Suppressor macrophage treated with lipopolysaccharide for 1 hour (primary cell): Measurements from ENCODE around the gene GFOD1.
"Not testable (repeated sequence)": the region's sequence is repeated elsewhere in the genome, so short reads cannot be mapped to it uniquely, and the experiment has no call there.

ENCODE experiments used
- DNase-seq, 3 donors: peaks; one replicate each; pipeline ENCODE4 v3.0.0-alpha.2; 2020 to 2022

GFOD1 gene

DNA sequence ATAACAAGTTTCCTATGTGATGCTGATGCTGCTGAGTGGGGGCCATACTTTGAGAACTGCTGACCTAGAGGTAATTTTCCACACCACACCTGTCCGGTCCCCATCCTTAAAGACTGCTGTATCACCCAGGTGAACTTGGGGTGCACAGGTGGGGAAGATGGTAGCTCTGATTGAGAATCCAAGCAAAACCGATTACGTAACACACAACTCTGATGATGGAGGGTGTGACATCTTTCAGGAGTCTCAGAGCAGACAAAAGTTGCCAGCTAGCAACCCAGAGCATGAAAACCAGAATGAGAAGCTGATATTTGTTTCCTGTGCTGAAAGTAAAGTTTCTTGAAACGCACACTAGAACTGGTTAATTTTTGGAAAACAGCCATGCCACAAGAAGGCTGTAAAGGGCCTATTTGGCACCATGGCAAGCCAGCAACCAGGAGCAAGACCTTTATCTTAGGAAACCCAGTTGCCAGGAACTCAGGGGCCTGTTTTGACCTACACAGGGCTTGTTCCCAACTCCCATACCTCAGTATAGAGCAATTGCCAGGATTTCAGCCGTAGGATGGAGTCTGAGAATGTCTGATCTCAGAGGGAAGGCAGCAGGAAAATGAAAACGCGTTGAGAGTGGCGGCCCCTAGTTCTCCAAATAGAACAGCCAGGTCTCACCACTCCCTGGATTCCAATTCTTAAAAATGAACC, 137.4 kb downstream of the GFOD1 start:
- DNase-seq = no peak

DNA sequence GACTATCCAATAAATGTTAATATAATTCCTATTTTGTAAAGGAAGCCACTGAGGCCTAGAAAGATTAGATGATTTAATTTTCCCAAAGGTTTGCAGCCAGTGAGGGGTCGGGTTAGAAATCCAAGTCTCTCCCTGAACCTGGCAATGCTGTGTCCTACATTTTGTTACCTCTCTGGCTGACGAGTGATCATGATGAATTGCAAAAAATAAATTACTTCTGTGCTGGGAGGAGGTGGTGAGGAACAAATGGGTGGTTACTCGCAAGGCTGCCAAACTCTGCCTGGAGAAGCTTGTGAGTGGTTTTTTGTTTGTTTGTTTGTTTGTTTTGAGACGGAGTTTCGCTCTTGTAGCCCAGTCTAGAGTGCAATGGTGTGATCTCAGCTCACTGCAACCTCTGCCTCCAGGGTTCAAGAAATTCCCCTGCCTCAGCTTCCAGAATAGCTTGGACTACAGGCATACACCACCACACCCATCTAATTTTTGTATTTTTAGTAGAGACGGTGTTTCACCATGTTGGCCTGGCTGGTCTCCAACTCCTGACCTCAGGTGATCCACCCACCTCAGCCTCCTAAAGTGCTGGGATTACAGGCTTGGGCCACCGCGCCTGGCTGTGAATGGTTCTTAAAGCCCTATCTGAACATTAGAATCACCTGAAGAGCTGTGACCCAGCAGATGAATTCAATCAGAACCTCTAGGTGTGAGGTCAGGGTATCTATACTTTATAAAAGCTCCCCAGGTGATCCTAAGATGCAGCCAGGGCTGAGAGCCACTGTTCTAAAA, 138.9 kb downstream of the GFOD1 start:
- no peak for DNase-seq

DNA sequence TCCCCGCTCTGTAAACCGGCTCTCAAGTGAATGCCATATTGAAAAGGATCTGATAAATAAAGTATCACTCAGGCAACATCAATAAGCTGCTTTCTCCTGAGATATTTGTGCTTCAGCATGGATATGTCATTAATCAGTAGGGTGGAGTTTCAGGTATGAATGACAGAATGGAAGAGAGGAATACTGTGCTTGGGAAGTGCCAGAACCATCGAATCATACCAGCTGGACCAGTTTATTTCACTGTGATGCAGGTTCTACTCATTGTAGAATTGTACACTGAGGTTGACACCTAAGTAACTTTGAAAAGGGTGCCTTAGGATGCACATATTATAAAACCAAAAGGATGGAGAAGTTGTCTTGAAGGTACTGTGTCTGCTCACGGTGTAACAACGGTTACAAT, 141.2 kb downstream of the GFOD1 start:
- DNase-seq = no peak

DNA sequence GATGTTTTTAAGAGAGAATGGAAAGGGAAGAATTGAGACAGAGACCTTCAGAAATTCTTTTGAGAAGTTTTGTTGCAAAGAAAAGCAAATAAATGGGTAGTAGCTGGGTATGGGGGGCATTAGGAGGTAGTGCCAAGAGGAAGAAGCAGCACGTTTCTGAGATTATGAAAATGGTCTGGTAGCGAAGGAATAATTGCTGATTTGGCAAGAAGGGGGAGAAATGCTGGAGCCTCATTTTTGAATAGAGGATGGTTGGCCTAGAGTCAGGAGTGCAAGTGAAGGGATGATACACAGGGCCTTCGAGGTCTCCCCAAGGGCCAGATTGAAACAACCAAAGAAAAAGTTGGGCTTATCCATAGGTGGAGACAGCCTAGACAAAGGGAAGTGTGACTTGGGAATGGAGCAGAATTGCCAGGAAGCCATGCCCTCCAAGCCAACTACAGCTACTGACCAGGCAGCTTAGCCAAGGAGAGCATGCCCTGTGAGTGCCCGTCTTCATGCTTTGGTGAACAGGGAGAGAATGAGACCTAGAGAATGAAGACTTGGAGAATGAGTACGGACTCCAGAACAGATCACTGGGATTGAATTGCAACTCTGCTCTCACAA, 144.9 kb downstream of the GFOD1 start:
- DNase-seq = no peak

DNA sequence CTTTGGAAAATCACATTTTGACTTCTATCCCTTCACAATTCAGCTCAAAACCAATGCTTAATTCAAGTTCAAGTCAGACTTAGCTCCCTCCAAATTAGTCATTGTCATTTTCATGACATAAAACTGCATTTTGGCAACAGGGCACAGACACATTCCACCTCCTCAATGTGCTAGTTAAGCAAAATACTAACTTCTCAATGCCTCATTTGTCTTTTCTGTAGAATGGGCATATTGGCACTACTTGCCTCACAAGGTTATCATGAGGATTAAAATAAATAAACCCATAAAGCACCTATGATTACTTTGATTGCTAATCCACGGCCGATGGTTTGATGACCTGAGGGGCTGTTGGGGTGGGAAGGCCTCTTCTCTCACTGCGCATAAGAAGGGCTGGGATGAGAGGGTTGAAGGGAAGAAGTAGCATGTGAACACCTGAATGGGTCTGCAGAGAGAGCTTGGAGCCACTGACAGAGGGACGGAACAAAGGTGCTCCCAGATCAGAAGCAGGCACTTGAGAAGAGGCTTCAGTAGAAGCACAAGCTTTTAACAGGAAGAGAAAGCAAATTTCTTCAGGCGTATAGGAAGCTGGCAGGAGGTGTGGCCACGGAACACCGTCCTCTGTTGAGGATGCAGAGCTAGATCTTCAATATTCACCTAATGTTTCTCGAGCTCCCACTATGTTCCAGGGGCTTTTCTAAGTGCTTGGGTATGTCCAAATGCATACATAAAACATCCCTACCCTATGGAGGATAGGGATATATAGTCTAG, 147.4 kb downstream of the GFOD1 start:
- DNase-seq = peak in 2 of 3 donors; percentile 18 to 34

DNA sequence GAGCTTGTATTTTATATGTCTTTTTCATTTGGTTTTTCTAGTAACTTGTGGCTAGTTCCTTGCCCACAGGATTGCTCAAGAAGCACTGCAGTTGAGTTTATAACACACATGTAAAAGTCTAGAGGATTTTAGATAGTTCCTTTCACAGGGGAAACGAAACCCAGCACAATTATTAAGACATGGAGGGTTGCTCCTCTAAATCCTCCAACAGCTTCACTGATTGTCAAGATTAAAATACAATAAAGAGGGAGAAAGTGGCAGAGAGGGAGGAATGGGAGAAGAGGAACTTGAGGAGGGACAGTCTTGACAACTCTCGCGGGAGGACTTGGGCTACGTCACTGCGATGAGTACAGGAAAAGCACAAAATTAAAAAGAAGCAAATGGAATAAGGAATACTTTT, 149.4 kb downstream of the GFOD1 start:
- peak; percentile 53 to 56 (median 53) for DNase-seq

DNA sequence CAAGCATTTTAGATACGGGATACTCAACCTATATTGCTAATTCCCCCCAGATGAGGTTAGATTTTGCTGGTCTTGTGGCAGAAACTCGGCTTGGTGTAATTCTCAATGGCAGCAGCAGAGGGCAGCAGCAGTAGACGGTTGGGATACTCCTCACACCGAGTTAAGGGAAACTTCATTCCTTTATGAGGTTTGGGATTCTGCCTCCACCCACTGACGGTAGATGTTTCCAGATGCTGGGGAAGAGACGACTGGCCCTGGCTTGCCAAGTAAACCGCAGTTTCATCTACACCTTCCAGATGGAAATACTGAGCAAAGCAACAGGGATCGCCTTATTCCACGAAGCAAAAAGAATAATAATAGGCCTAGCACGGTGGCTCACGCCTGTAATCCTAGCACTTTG, 150.8 kb downstream of the GFOD1 start:
- peak; percentile 71 to 87 (median 79) for DNase-seq

DNA sequence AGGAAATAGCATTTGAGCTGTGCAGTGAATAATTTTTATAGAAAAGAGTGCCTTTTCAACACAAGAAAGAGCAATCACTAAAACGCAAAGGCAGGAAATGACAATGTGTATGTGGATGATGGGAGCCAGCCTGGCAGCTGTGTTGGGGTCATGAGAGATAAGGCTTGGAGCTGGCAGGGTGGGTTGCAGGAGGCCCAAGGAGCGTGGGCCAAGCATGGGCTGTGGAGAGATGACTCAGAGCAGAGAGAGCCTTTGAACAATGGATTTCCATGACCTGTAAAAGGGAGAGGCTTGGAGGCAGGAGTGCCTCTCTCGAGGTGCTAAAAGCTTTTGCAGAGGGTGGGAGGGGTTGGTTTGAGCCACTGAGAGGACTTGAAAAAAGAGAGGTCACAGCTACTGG, 152.4 kb downstream of the GFOD1 start:
- no peak for DNase-seq

DNA sequence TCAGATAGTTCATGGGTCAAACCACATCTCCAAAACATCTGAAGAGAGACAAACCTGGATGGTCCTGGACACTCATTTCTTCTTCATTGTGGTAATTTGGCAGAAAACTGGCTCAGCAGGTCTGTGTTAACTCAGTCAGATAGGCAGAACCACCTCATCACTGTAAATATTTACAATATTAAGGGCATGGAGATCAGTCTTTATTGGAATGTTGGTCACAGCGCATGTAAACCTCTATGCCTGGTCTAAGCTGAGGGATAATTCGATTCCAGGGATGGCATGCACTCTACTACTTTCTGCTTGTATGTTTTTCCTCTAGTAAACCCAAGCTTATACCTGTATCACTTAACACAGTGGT, 155.1 kb downstream of the GFOD1 start:
- DNase-seq = no peak

DNA sequence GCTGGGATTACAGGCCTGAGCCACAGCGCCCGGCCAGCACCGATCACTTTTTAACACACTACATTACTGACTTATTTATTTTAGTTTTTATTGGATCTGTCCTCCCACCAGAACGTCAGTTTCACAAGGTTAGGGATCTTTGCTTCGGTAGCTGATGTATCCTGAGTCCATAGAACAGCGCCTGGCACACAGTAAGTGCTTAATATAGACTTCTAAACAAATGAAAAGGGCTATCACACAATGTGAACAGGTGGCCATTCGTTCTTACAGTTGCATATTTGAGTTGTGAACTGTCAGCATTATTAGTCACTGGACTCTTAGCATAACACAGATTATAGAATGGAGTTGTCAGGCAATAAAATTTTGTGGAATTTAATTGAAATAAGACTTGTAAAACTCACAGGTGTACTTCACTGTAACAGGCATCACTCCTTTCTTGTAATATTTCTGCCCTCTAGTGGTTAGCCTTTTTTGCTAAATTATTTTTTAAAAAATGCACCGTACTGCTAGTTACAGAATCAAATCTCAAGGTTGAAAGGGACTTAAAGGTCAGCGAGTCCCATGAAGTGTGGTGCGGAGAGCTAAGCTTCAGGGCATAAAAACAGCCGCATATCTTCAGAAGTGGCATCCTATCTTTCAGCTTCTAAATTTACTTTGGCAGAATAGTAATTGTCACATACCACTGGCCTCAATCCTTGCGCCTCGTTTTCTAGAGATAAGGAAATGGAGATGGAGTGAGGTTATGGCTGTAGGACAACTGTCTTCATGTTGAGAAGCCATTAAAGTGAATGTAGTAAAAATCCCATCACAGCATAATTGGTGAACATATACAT, 155.7 kb downstream of the GFOD1 start:
- peak; percentile 39 to 74 (median 63) for DNase-seq

DNA sequence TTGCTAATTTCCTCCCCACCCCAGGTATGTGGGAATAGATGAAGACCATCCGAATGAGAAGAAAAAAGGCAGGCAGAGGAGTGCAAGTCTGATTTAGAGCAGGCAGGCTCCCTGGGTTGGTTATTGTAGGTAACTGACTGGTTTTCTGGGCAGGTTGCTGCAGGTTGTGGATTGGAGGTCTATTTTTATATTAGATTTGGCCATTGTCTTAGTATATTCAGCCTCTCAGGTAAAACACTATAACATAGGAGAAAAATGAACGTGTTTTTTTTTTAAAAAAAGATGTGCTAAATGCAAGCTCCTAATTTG, 158.6 kb downstream of the GFOD1 start:
- no peak for DNase-seq

DNA sequence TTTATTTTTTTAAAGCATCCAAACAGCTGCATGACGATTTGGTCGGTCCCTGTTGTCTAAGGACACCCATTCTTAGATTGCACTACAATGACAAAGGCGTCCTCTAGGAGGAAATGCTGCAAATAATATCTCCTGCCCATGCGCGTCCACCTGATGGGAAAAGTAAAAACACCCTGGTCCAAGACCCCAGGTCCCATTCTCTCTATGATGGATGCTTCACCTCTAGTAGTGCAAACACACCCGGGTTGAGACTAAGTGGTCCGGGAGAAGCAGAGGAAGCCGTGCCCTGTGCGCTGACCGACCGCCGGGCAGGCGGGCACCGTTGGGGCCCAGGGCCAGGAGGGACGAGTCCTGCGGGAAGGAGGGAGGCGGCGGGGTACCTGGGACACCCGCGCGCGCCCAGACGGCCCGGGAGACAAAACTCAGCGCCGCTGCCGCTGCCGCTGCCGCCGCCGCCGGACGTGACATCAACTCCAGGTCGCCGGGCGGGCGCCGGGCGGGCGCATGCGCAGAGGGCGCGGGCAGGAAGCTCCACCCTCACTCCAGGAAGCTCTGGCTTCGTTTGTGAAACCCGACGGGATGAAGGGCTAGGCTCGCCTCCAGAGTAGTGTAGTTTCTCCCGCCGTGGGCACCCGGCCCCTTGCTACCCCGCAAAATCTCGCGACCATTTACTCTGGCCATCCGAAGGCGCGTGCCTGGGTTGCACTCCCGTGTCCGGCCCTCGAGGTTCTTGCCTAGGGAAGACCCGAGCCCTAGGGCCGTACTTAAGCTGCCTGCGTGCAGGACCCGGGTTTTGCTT, 159.1 kb downstream of the GFOD1 start, which contains the start of gene TBC1D7:
TSS of gene TBC1D7 (minus strand) at position 462 of the 799 bp plus-strand sequence. CDS start 1,639 bp downstream, outside the sequence.
- DNase-seq = peak; percentile 94 to 96 (median 95)

DNA sequence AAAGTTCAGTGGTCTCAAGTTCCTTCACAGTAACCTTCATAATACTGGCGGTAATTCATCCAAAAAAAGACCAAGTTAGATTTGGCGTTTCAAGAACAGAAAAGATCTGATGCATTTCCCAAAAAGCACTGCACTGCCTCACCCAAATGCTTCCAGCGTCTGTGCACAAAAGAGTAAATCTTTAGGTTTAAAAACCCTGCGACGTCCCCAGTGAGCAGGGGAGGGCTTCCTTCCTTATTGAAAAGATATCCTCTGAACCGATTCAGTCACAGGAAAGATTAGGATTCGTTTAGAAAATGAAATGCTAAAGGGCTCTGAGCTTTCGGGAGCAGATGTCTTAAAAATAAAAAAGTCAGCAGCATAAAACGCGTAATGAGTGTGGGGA, 159.7 kb downstream of the GFOD1 start:
- peak in 2 of 3 donors; percentile 26 to 30 for DNase-seq

DNA sequence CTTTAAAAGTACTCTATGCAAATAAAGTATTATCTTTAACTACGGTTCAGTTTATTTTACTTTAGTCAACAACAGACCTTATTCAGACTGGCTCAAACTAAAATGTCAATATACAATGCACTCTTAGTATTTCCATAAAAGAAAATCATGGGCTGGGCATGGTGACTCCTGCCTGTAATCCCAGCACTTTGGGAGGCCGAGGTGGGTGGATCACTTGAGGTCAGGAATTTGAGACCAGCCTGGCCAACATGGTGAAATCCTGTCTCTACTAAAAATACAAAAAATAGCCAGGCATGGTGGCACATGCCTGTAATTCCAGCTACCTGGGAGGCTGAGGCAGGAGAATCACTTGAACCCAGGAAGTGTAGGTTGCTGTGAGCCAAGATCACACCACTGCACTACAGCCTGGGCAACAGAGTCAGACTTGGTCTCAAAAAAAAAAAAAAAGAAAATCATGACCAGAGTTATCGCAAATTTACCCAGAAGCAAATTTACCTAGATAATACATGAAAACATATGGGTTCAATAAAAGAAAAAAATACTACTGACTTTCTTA, 161.3 kb downstream of the GFOD1 start:
- DNase-seq = not testable (repeated sequence)

DNA sequence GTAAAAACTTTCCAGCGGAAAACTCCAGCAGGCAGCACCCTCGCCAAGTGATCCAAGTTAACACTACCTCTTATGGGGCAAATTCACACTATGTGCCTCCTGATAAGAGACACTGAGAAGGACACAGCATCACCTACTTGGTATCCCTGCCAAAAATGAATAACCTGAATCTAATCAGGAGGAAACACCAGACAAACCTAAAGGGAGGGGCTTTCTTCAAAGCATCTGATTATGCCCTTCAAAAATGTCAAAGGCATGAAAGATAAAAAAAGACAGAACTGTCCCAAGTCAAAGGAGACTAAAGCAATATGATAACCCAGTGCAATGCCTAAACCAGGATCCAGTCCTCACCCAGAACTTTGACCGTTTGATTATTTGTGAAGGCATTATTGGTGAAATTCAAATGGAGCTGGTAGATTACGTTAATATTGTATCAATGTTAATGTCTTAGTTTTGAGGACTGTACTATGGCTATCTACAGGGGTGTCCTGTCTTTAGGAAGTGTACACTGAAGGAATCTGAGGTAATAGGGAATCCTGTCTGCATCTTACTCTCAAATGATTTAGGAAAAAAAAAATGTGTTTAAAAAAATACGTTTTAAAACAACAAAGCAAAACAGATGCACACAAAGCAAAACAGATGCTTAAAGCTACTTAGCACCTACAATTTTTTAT, 167.4 kb downstream of the GFOD1 start:
- DNase-seq = no peak

DNA sequence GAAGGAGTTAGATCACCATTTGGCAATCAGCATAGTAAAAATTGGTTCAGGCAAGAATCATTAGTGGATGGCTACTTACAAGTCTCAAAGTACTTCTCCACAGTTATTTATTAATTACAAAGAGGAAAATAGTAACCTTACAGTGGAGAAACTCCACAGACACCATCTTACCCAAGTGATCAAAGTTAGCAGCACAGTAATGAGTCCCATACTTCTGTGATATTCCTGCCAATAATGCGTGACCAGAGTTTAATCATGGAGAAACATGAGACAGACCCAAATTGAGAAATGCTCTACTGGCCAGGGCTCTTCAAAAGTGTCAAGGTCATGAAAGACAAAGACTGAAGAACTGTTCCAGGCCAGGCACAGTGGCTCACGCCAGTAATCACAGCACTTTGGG, 168.6 kb downstream of the GFOD1 start:
- DNase-seq = no peak

DNA sequence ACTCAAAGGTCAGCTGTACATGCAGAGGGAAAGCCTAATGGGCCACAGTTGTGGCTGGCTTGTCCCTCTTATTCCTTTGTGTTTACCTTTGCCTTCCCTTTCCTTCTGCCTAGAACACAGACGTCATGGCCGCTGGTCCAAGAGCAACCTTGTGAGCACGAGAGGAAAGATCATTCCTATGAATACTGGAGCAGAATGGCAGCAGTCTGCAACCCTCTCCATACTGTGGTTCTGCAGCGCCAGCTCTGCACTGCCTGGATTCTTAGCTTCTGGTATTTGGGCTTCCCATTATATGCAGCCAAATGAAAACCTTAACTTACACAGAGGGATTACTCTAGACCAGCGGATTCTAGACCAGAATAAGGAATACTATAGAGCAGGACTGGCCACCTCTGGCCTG, 171.5 kb downstream of the GFOD1 start:
- no peak for DNase-seq

DNA sequence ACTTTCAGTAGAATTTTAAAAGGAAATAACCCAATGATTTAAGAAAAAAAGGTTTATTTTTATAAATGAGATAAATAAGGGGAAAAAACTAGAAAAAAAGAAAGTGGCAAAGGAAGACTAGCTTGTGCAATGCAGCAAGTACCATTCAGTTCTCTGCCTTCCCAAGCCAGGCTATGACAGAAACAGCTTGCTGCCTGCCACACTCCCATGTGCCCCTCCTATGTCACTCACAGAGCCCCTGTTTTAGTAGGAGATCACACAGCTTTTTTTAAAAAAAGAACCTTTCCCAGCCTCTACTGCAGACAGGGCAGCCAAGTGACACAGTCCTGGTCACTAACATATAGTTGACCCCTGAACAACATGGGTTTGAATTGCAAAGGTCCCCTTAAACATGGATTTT, 172.6 kb downstream of the GFOD1 start:
- DNase-seq = no peak

DNA sequence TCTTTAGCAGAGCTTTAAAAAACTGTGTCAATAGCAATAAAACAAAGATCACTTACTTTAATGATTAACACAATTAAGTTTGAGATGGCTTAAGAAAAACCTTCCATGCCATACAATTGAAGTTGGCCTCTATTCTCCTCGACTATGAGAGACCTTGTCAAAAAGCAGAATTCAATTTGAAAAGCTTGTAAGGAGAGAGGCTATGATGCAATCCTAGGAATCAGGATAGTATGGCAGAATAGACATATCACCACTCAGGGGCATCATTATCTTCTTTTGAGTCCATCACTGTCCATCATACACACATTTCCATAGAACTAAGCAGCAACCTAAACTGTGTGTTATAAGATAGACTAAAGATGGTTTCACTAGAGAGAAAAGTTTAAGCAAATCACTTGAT, 176.2 kb downstream of the GFOD1 start:
- no peak for DNase-seq

DNA sequence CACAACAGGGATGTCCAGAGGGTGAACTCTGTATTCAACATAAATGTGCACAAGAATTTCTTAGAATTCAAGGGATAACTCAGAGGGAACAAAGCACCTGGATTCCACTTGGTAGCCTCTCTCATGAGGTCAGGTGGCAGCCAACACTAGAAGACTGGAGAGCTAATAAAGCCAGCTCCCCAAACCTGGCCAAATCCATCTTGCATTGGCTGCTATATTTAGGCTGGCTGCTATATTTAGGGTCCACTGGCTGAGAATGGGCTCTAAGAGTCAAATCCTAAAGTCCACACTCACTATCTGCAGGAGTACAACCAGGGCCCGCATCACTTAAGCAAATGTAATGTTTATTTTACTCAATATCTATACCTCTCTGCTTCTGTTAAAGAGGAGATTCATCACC, 179.1 kb downstream of the GFOD1 start:
- DNase-seq = no peak
